ENCODE results near the gene GINS3.

DNA sequence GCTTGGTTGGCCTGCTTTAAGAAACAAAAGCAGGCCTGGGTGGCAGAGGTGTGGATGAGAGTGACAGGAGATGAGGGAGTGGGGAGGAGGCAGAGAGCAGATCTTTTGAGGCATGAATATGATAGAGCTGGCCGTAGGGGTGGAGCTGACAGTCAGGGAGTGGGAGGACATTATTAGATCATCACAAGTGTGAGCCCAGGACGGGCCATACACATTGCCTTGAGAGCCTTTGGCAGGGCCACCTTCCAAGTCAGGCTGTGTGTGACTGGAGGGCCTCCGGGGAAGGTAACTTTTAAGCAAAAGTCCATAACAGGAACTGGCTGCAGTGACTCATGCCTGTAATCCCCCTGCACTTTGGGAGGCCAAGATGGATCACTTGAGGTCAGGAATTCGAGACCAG is 26.3 kb downstream of the GINS3 start:
- no peak for TF ChIP-seq EZH2 (IDR thresholded peaks at IDR 0.05)
- TF ChIP-seq POLR2AphosphoS5 (IDR thresholded peaks at IDR 0.05; ENCODE audit: borderline replicate concordance, low read depth, low read length) = no peak
